Measurements from ENCODE around the gene SLC16A5.

Gene SLC16A5

DNA sequence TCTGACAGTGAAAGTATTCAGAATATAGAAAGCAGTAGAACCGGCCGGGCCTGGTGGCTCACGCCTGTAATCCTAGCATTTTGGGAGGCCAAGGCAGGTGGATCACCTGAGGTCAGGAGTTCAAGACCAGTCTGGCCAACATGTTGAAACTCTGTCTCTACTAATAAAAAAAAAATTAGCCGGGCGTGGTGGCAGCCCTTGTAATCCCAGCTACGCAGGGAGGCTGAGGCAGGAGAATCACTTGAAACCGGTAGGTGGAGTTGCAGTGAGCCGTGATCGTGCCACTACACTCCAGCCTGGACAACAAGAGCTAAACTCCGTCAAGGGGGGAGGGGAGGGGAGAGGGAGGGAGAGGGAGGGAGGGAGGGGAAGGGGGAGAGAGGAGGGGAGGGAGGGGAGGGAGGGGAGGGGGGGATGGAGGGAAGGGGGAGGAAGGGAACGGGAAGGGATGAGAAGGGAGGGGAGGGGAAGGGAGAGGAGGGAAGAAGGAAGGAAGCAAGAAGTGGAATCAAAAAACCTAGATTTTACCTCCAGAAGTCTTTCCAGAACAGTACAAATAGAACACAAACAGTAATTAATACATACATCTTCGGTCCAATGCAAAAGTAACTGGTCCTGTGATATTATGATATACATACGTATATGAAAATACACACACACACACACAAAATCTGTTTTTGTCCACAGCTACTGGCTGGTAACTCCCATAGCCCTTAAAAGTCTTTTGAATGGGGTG lies 54.6 kb downstream of the SLC16A5 start:
- no peak overlapping the region for H3K4me3 ChIP-seq (replicated peaks in 1 of 2; ENCODE audit: low read depth in 2 of 2, low read length in 2 of 2)
- no peak for TF ChIP-seq CTCF (IDR thresholded peaks at IDR 0.05; ENCODE audit: low read depth, low read length)
- no peak for DNase-seq (ENCODE audit: low read depth in 2 of 2)

- no peak overlapping the region for H3K4me3 ChIP-seq (replicated peaks in 1 of 2; ENCODE audit: low read depth in 2 of 2, low read length in 2 of 2)
- TF ChIP-seq CTCF (IDR thresholded peaks at IDR 0.05; ENCODE audit: low read depth, low read length): no peak
- DNase-seq (ENCODE audit: low read depth in 2 of 2): no peak
These were observed 57.2 kb downstream of the SLC16A5 start for GRCh38 chr17:75144816-75145512.

GRCh38 chr17:75146592-75146991 lies 58.8 kb downstream of the SLC16A5 start:
- peak; percentile 26 to 31 for DNase-seq (ENCODE audit: low read depth in 2 of 2)
- no peak overlapping the region for H3K4me3 ChIP-seq (replicated peaks in 1 of 2; ENCODE audit: low read depth in 2 of 2, low read length in 2 of 2)
- TF ChIP-seq CTCF (IDR thresholded peaks at IDR 0.05; ENCODE audit: low read depth, low read length): no peak

DNA sequence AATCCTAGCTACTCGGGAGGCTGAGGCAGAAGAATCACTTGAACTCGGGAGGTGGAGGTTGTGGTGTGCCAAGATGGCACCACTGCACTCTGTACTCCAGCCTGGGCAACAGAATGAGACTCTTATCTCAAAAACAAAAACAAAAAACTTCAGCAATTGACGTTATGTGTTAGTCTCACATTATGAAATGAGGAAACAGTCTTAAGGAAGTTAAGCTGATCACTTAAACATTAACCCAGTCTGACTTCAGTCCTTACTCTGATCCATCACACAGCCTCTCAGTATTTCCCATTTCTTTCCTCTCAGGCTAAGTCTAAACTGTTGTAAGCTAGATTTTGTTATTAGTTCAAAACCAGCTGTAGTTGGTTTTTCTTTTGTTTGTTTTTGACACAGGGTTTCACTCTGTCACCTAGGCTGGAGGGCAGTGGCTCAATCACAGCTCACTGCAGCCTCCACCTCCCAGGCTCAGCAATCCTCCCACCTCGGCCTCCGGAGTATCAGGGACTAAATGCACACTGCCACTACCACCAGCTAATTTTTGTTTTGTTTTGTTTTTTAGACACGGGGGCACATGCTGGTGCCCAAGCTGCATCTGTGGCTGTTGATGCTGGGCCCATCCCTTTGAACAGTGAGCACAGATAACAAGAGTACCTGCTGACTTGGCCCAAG lies 60.3 kb downstream of the SLC16A5 start:
- no peak overlapping the region for H3K4me3 ChIP-seq (replicated peaks in 1 of 2; ENCODE audit: low read depth in 2 of 2, low read length in 2 of 2)
- TF ChIP-seq CTCF (IDR thresholded peaks at IDR 0.05; ENCODE audit: low read depth, low read length): no peak
- no peak for DNase-seq (ENCODE audit: low read depth in 2 of 2)

GRCh38 chr17:75151930-75152329 lies 64.2 kb downstream of the SLC16A5 start:
- H3K4me3 ChIP-seq (replicated peaks in 1 of 2; ENCODE audit: low read depth in 2 of 2, low read length in 2 of 2): no peak overlapping the region
- no peak for DNase-seq (ENCODE audit: low read depth in 2 of 2)
- TF ChIP-seq CTCF (IDR thresholded peaks at IDR 0.05; ENCODE audit: low read depth, low read length): no peak

GRCh38 chr17:75152523-75152921 lies 64.8 kb downstream of the SLC16A5 start:
- DNase-seq (ENCODE audit: low read depth in 2 of 2): no peak
- TF ChIP-seq CTCF (IDR thresholded peaks at IDR 0.05; ENCODE audit: low read depth, low read length): no peak
- peak overlapping the region in 1 of 2 donors; percentile 88 for H3K4me3 ChIP-seq (replicated peaks in 1 of 2; ENCODE audit: low read depth in 2 of 2, low read length in 2 of 2)
